GM18507 (cell line): Measurements from ENCODE around the gene OR5H14.
A peak's percentile ranks its signal among the peaks of the same experiment; 100 is the strongest.
"Not testable (repeated sequence)": the region's sequence is repeated elsewhere in the genome, so short reads cannot be mapped to it uniquely, and the experiment has no call there.

Source experiments
- DNase-seq: peaks from one replicate; pipeline ENCODE4 v3.0.0; 2011; ENCODE audit warnings: low read depth; ENCODE audit not compliant: insufficient read length; ENCODE audit errors: extremely low spot score
- FAIRE-seq: peaks from 2 replicates; lab custom pipeline; 2011; peaks lifted over from hg19 to GRCh38; lab: Jason Lieb, UNC

Gene OR5H14

GRCh38 chr3:98147179-98147578, at the start of gene OR5H14:
OR5H14 (plus strand) TSS chr3:98147479; CDS start chr3:98149386, 1,907 bp downstream.
- no peak for FAIRE-seq

GRCh38 chr3:98099848-98100247, 47.4 kb upstream of the OR5H14 start:
- DNase-seq (no peak), FAIRE-seq (no peak)

More at GRCh38 chr3:98147179-98147578, at the start of gene OR5H14:
- no peak for DNase-seq

GRCh38 chr3:98108162-98108561, 39.1 kb upstream of the OR5H14 start:
- FAIRE-seq (no peak), DNase-seq (no peak)

GRCh38 chr3:98109807-98110549, 37.3 kb upstream of the OR5H14 start:
- no peak for FAIRE-seq
- no peak for DNase-seq

- FAIRE-seq = no peak
- no peak for DNase-seq
Measured at GRCh38 chr3:98110550-98110908, 36.8 kb upstream of the OR5H14 start.

- FAIRE-seq (no peak), DNase-seq (no peak)
Measured at GRCh38 chr3:98114264-98114663, 33.0 kb upstream of the OR5H14 start.

- no peak for FAIRE-seq
- no peak for DNase-seq
Measured at GRCh38 chr3:98115717-98116116, 31.6 kb upstream of the OR5H14 start.

- DNase-seq = no peak
Measured at GRCh38 chr3:98130421-98130820, 16.9 kb upstream of the OR5H14 start, which contains the start of gene OR5H1. OR5H1 (plus strand) TSS chr3:98130721; CDS start chr3:98132698, 1,977 bp downstream.

GRCh38 chr3:98136631-98137030, 10.6 kb upstream of the OR5H14 start:
- FAIRE-seq (no peak), DNase-seq (no peak)

More at GRCh38 chr3:98130421-98130820, 16.9 kb upstream of the OR5H14 start, which contains the start of gene OR5H1:
- no peak for FAIRE-seq

- not testable (repeated sequence) for FAIRE-seq, DNase-seq
Measured at GRCh38 chr3:98137826-98138557, 9.3 kb upstream of the OR5H14 start.

- FAIRE-seq = no peak
- DNase-seq = no peak
Measured at GRCh38 chr3:98140531-98140930, 6.7 kb upstream of the OR5H14 start.

GRCh38 chr3:98148751-98149150, 1.5 kb downstream of the OR5H14 start:
- no peak for FAIRE-seq
- DNase-seq = no peak

- FAIRE-seq, DNase-seq: not testable (repeated sequence)
Measured at GRCh38 chr3:98149456-98149855, 2.2 kb downstream of the OR5H14 start.

GRCh38 chr3:98151241-98151640, 4.0 kb downstream of the OR5H14 start:
- DNase-seq (no peak), FAIRE-seq (no peak)

- FAIRE-seq (no peak), DNase-seq (no peak)
Measured at GRCh38 chr3:98166396-98166795, 19.1 kb downstream of the OR5H14 start, which contains the start of gene OR5H15. OR5H15 (plus strand) TSS chr3:98166696; CDS start chr3:98168700, 2,004 bp downstream.

- DNase-seq (no peak), FAIRE-seq (peak; percentile 38)
Measured at GRCh38 chr3:98171071-98171470, 23.8 kb downstream of the OR5H14 start.

GRCh38 chr3:98172621-98173020, 25.3 kb downstream of the OR5H14 start:
- no peak for DNase-seq
- FAIRE-seq = no peak

GRCh38 chr3:98180319-98180890, 33.1 kb downstream of the OR5H14 start:
- no peak for FAIRE-seq
- DNase-seq = no peak

- no peak for DNase-seq
- FAIRE-seq = no peak
Measured at GRCh38 chr3:98182196-98182595, 34.9 kb downstream of the OR5H14 start.

- DNase-seq (no peak), FAIRE-seq (no peak)
Measured at GRCh38 chr3:98185180-98185579, 37.9 kb downstream of the OR5H14 start.
